HepG2 (cell line): ENCODE results near the gene ADAM10. TPM values are rescaled to one million over a fixed set of nuclear protein-coding genes. Genes with fewer than 3 reads are reported as not detected.

Experiments used
- ATAC-seq: fragments of 200-7000 bp; cut with Tn5 transposase; 3 replicates; pipeline ENCODE4 v1.9.1; 2020; ENCODE audit warnings: mild to moderate bottlenecking, moderate library complexity
- BruUV-seq: library from RNA; stranded (reverse); fragments of 400-500 nt; replicated peaks from 2 replicates; lab custom pipeline; 2021; lab: Mats Ljungman, UMichigan
- CTCF ChIA-PET: fragments of 300-600 bp; formaldehyde crosslinking; extraction: SDS; loops from one replicate; lab custom pipeline; 2021; ENCODE audit warnings: low total read pairs, inconsistent platforms, low intra/inter-chr PET ratio; lab: Yijun Ruan, JAX
- POLR2A ChIA-PET: fragments of 350-600 bp; sonication (Branson Sonifier 250); formaldehyde crosslinking; loops from one replicate; lab custom pipeline; 2020; ENCODE audit warnings: antibody characterized with exemption, inconsistent platforms; lab: Yijun Ruan, JAX
- DNase-seq: peaks from one replicate; pipeline ENCODE4 v3.0.0-alpha.2; 2015; ENCODE audit warnings: low spot score
- FAIRE-seq: peaks from 3 replicates; lab custom pipeline; 2011; peaks lifted over from hg19 to GRCh38; lab: Jason Lieb, UNC
- H2AFZ ChIP-seq: one replicate; pipeline ENCODE4 v1.6.1; 2011; ENCODE audit warnings: low read length, inconsistent platforms
- H3K27ac ChIP-seq: fragments of 300-600 bp; 3 replicates; pipeline ENCODE4 v1.8.0; 2011; ENCODE audit warnings: mixed run types, mild to moderate bottlenecking, mixed read lengths, low read length, inconsistent platforms; ENCODE audit not compliant: insufficient read depth; ENCODE audit errors: extremely low read length
- H3K27me3 ChIP-seq, 2 experiments: fragments of 200-600 bp in 1 of 2; 2 replicates in 1 of 2; 3 replicates in 1 of 2; pipeline versions ENCODE4 v1.6.0 to v1.8.0; 2011; ENCODE audit warnings: low read length in 2 of 2, mild to moderate bottlenecking in 2 of 2, moderate library complexity in 2 of 2, inconsistent platforms in 1 of 2; ENCODE audit not compliant: insufficient read depth in 2 of 2, control insufficient read depth in 1 of 2
- H3K36me3 ChIP-seq, 2 experiments: fragments of 200-600 bp in 1 of 2; replicated peaks in 1 of 2; 2 replicates in 1 of 2; 3 replicates in 1 of 2; pipeline versions ENCODE4 v1.5.1 to v1.8.0; 2011; ENCODE audit warnings: low read length in 2 of 2, inconsistent platforms in 1 of 2; ENCODE audit not compliant: insufficient read depth in 2 of 2, control insufficient read depth in 1 of 2
- H3K4me1 ChIP-seq: 2 replicates; pipeline ENCODE4 v1.5.1; 2012; ENCODE audit warnings: low read length, inconsistent platforms; ENCODE audit not compliant: insufficient read depth
- H3K4me2 ChIP-seq: 2 replicates; pipeline ENCODE4 v1.6.0; 2011; ENCODE audit warnings: low read depth, low read length, inconsistent platforms
- H3K4me3 ChIP-seq, 3 experiments: fragments of 200-600 bp in 1 of 3; sonication (generic), shearing (Covaris generic) in 1 of 3; replicated peaks in 1 of 3; 2 replicates each; pipeline ENCODE4 v1.5.1; 2011 to 2016; ENCODE audit warnings: low read length in 3 of 3, inconsistent platforms in 2 of 3, low read depth in 2 of 3, mild to moderate bottlenecking in 2 of 3, control low read depth in 1 of 3, mixed read lengths in 1 of 3; ENCODE audit not compliant: insufficient read depth in 1 of 3
- H3K79me2 ChIP-seq: one replicate; pipeline ENCODE4 v1.6.1; 2011; ENCODE audit warnings: low read length, inconsistent platforms; ENCODE audit not compliant: insufficient read depth
- H3K9ac ChIP-seq: 2 replicates; pipeline ENCODE4 v1.6.0; 2011; ENCODE audit warnings: mild to moderate bottlenecking, low read depth, low read length, inconsistent platforms; ENCODE audit not compliant: insufficient read depth
- H3K9me3 ChIP-seq: 2 replicates; pipeline ENCODE4 v1.5.1; 2012; ENCODE audit warnings: mild to moderate bottlenecking, low read length
- H4K20me1 ChIP-seq: 2 replicates; pipeline ENCODE4 v1.6.0; 2011; ENCODE audit warnings: inconsistent platforms, mild to moderate bottlenecking, low read length, moderate library complexity; ENCODE audit not compliant: insufficient read depth
- ARID2 ChIP-seq: sonication (generic); formaldehyde crosslinking; IDR thresholded peaks from 2 replicates; pipeline ENCODE4 v1.8.1; 2022; ENCODE audit warnings: mild to moderate bottlenecking, missing genetic modification reagents, borderline replicate concordance
- CBFB ChIP-seq: sonication (generic); formaldehyde crosslinking; IDR thresholded peaks from 2 replicates; pipeline ENCODE4 v1.4.0; 2020; ENCODE audit warnings: missing genetic modification reagents
- ELF3 ChIP-seq: IDR thresholded peaks from 2 replicates; pipeline ENCODE4 v1.6.1; 2016; ENCODE audit warnings: missing genetic modification reagents, missing compliant biosample characterization
- HDAC6 ChIP-seq: fragments of 200-600 bp; sonication (generic); IDR thresholded peaks from 2 replicates; pipeline ENCODE4 v1.7.0; 2017; ENCODE audit warnings: mild to moderate bottlenecking, antibody characterized with exemption, low read length, low read depth
- HOMEZ ChIP-seq: IDR thresholded peaks from 2 replicates; pipeline ENCODE4 v1.6.1; 2016; ENCODE audit warnings: low read depth
- MBD4 ChIP-seq: IDR thresholded peaks from 2 replicates; pipeline ENCODE4 v1.6.1; 2012; ENCODE audit warnings: low read length, inconsistent platforms, borderline replicate concordance
- MXD3 ChIP-seq: IDR thresholded peaks from 2 replicates; pipeline ENCODE4 v1.6.1; 2016; ENCODE audit warnings: mild to moderate bottlenecking, missing biosample characterization, missing genetic modification reagents
- PPARG ChIP-seq: conservative IDR thresholded peaks from 2 replicates; pipeline ENCODE4 v1.6.1; 2016; ENCODE audit warnings: missing biosample characterization, missing genetic modification reagents
- SMYD3 ChIP-seq: sonication (generic); formaldehyde crosslinking; IDR thresholded peaks from 2 replicates; pipeline ENCODE4 v1.8.1; 2023; ENCODE audit warnings: mild to moderate bottlenecking, missing genetic modification reagents
- SPEN ChIP-seq: sonication (generic); formaldehyde crosslinking; IDR thresholded peaks from 2 replicates; pipeline ENCODE4 v1.5.1; 2020; ENCODE audit warnings: low read depth, mild to moderate bottlenecking, missing genetic modification reagents
- ZMAT5 ChIP-seq: sonication (generic); formaldehyde crosslinking; IDR thresholded peaks from 2 replicates; pipeline ENCODE4 v1.5.0; 2020; ENCODE audit warnings: mild to moderate bottlenecking, low read depth, missing genetic modification reagents, borderline replicate concordance
- ZNF18 ChIP-seq: sonication (generic); formaldehyde crosslinking; IDR thresholded peaks from 2 replicates; pipeline ENCODE4 v1.8.0; 2022; ENCODE audit warnings: mild to moderate bottlenecking, missing genetic modification reagents; ENCODE audit not compliant: insufficient replicate concordance
- ZNF331 ChIP-seq: sonication (generic); formaldehyde crosslinking; IDR thresholded peaks from 2 replicates; pipeline ENCODE4 v1.4.0; 2020; ENCODE audit warnings: missing genetic modification reagents
- WGBS: methylation state at CpG from one replicate; pipeline ENCODE4 v1.1.6; 2017; ENCODE audit warnings: low lambda C conversion rate; 5-methylcytosine and 5-hydroxymethylcytosine counted together
- in situ Hi-C: cut with HindIII; loops from 2 replicates; pipeline ENCODE4 v1.10.0; 2017; ENCODE audit warnings: low pct_unique_long_range_greater_than_20kb; ENCODE audit not compliant: extremely low pct_ligation_motif_present
- intact Hi-C: fragments of 100-400 bp; cut with micrococcal nuclease; formaldehyde crosslinking; loops from one replicate; pipeline ENCODE4 v1.10.0; 2022; ENCODE audit not compliant: unreplicated experiment
- polyA plus RNA-seq, 8 experiments: library from polyadenylated mRNA; depleted of rRNA in 3 of 8; stranded (reverse) in 7 of 8; unstranded in 1 of 8; fragments of >200 nt; fragmentation: Illumina TruSeq in 4 of 8; extraction: Trizol in 4 of 8; gene quantifications; 2 replicates each; pipeline versions ENCODE4 v1.2.1 to v1.2.3, GENCODE V29; 2011 to 2016; ENCODE audit warnings: low read depth in 4 of 8, missing spikeins in 1 of 8, mixed read lengths in 1 of 8; ENCODE audit not compliant: insufficient read depth in 1 of 8
- total RNA-seq, 5 experiments: library from RNA; depleted of rRNA; stranded (reverse); fragments of >200 nt; fragmentation: Illumina TruSeq; extraction: Trizol; gene quantifications; 2 replicates each; pipeline ENCODE4 v1.2.3, GENCODE V29; 2016; ENCODE audit warnings: low read depth in 1 of 5

Gene ADAM10
- total and polyA plus RNA-seq, 2 of the 13 experiments (the other 11 are each of a cell fraction or from before 2014, with no cell fraction given): 92.7 to 125 TPM

- no peaks in the 10 kb centered on the region for H3K9me3 ChIP-seq
- no peak overlapping the region for H3K4me3 ChIP-seq
- CTCF ChIA-PET: no interaction called here
- peaks cover 64% of the 10 kb centered on the region for H3K4me1 ChIP-seq
- peaks cover 95% of the 10 kb centered on the region for H3K79me2 ChIP-seq
- no peak for FAIRE-seq
- 29% methylated on average over 2 of the region's 2 CpGs for WGBS
- intact Hi-C loops: no loop called here
- POLR2A ChIA-PET: interaction anchor here (0.6 to 1.1 kb wide), 2 partner anchors 8 to 35 kb away, joined by 3 read pairs; no protein-coding TSS in a partner anchor
- in situ Hi-C loops: no loop called here
- no peak for DNase-seq
- no peak overlapping the region for H2AFZ ChIP-seq
- H3K4me2 ChIP-seq: no peak overlapping the region
- H4K20me1 ChIP-seq: peaks cover 35% of the 10 kb centered on the region
- peaks cover 0 to under 1% of the 10 kb centered on the region in 2 experiments; a peak in 1 of 5 replicates for H3K36me3 ChIP-seq
- ATAC-seq: no peak; the same call in 2 of the 3 replicates
- no peak overlapping the region for H3K27ac ChIP-seq
- H3K27me3 ChIP-seq: no peaks in the 10 kb centered on the region
- no peak overlapping the region for H3K9ac ChIP-seq
- no peak for TF ChIP-seq MBD4
- peak; percentile 80 for TF ChIP-seq PPARG (CRISPR knock-in tag)
- TF ChIP-seq, all 625 proteins: peak for 1
- BruUV-seq: no TSS peak
These were observed 14.6 kb downstream of the ADAM10 start for GRCh38 chr15:58734859-58735258.

GRCh38 chr15:58732625-58733363, 16.7 kb downstream of the ADAM10 start:
- POLR2A ChIA-PET: no interaction called here
- no peak for FAIRE-seq
- Histone ChIP-seq H3K9me3 (no peaks in the 10 kb centered on the region), H3K4me1 (peaks cover 48% of the 10 kb centered on the region), H3K27me3 (no peaks in the 10 kb centered on the region), H3K79me2 (peaks cover 98% of the 10 kb centered on the region), H4K20me1 (peaks cover 34% of the 10 kb centered on the region), H3K36me3 (peaks cover 0 to 3% of the 10 kb centered on the region in 2 experiments; a peak in 1 of 5 replicates), H3K9ac (no peak overlapping the region), H3K4me3 (no peak overlapping the region), H3K27ac (no peak overlapping the region), H3K4me2 (no peak overlapping the region), H2AFZ (no peak overlapping the region)
- no peak for DNase-seq
- in situ Hi-C loops: no loop called here
- intact Hi-C loops: no loop called here
- no TSS peak for BruUV-seq
- whole genome bisulfite sequencing: 100% methylated on average over 4 of the region's 4 CpGs
- no peak for ATAC-seq
- CTCF ChIA-PET: no interaction called here
- TF ChIP-seq ARID2 (CRISPR knock-in tag): no peak
- no peak for TF ChIP-seq HDAC6
- TF ChIP-seq SPEN (CRISPR knock-in tag): no peak
- TF ChIP-seq SMYD3: no peak
- TF ChIP-seq CBFB (CRISPR knock-in tag): no peak
- no peak for TF ChIP-seq ZMAT5
- TF ChIP-seq MXD3 (CRISPR knock-in tag): no peak
- TF ChIP-seq HOMEZ (CRISPR knock-in tag): no peak
- no peak for TF ChIP-seq ELF3 (CRISPR knock-in tag)
- no peak for TF ChIP-seq ZNF331 (CRISPR knock-in tag)
- no peak for TF ChIP-seq ZNF18 (CRISPR knock-in tag)
